ENCODE results near the gene HNF4A. TPM values are rescaled to one million over a fixed set of nuclear protein-coding genes. Genes with fewer than 3 reads are reported as not detected.

The HNF4A gene
- total and polyA plus RNA-seq, 11 donors = 0.03 TPM; not detected in 10

- Histone ChIP-seq H3K4me1 (no peaks in the 10 kb centered on the region), H3K9me3 (no peaks in the 10 kb centered on the region), H3K36me3 (no peaks in the 10 kb centered on the region), H3K27ac (no peak overlapping the region), H3K4me3 (no peak overlapping the region), H3K27me3 (peaks cover 0 to 2% (median 0%) of the 10 kb centered on the region in 9 donors)
- no peak for ATAC-seq
- no peak for DNase-seq
- TF ChIP-seq CTCF (IDR thresholded peaks at IDR 0.05) = no peak
- intact Hi-C loops (cut with DNase I) = loop anchor here in 1 of 10 donors (10.0 kb wide), 1 partner anchor 60 kb away; no protein-coding TSS in a partner anchor
- WGBS, 4 donors = 89 to 90% (median 90%) methylated on average over 7 of the region's 7 CpGs
Observed at GRCh38 chr20:44454306-44454963, 98.9 kb downstream of the HNF4A start.

GRCh38 chr20:44455126-44455525 lies 99.6 kb downstream of the HNF4A start:
- intact Hi-C loops (cut with DNase I) = loop anchor here in 5 of 10 donors (5.0 to 10.0 kb wide), 4 partner anchors 60 to 238 kb away; no protein-coding TSS in a partner anchor
- no peak overlapping the region for H3K4me3 ChIP-seq
- H3K27ac ChIP-seq = no peak overlapping the region
- no peaks in the 10 kb centered on the region for H3K9me3 ChIP-seq
- TF ChIP-seq POLR2A (IDR thresholded peaks at IDR 0.05) (no peak), CTCF (IDR thresholded peaks at IDR 0.05) (no peak)
- ATAC-seq (no peak), DNase-seq (no peak)
- H3K4me1 ChIP-seq = no peaks in the 10 kb centered on the region
- H3K27me3 ChIP-seq = no peaks in the 10 kb centered on the region
- 55 to 63% (median 58%) methylated on average over 3 of the region's 3 CpGs for WGBS, 4 donors
- no peaks in the 10 kb centered on the region for H3K36me3 ChIP-seq

GRCh38 chr20:44456611-44457010 lies 101.1 kb downstream of the HNF4A start:
- intact Hi-C loops (cut with DNase I) = loop anchor here in 5 of 10 donors (5.0 to 10.0 kb wide), 4 partner anchors 62 to 239 kb away; no protein-coding TSS in a partner anchor
- no peak for DNase-seq
- no peaks in the 10 kb centered on the region for H3K4me1 ChIP-seq
- TF ChIP-seq CTCF (IDR thresholded peaks at IDR 0.05) (no peak), POLR2A (IDR thresholded peaks at IDR 0.05) (no peak)
- no peaks in the 10 kb centered on the region for H3K9me3 ChIP-seq
- H3K36me3 ChIP-seq = no peaks in the 10 kb centered on the region
- H3K27me3 ChIP-seq = no peaks in the 10 kb centered on the region
- ATAC-seq = no peak
- no peak overlapping the region for H3K27ac ChIP-seq
- H3K4me3 ChIP-seq = no peak overlapping the region
- WGBS, 4 donors = 86 to 93% (median 92%) methylated on average over 8 of the region's 8 CpGs

- Histone ChIP-seq H3K4me1 (no peaks in the 10 kb centered on the region), H3K36me3 (no peaks in the 10 kb centered on the region), H3K27ac (no peak overlapping the region), H3K9me3 (no peaks in the 10 kb centered on the region), H3K27me3 (no peaks in the 10 kb centered on the region), H3K4me3 (no peak overlapping the region)
- 52 to 67% (median 55%) methylated on average over 5 to 6 of the region's 6 CpGs for WGBS, 4 donors
- ATAC-seq (no peak), DNase-seq (no peak)
- intact Hi-C loops (cut with DNase I) = loop anchor here in 5 of 10 donors (5.0 to 10.0 kb wide), 4 partner anchors 62 to 240 kb away; no protein-coding TSS in a partner anchor
- TF ChIP-seq POLR2A (IDR thresholded peaks at IDR 0.05) (no peak), CTCF (IDR thresholded peaks at IDR 0.05) (no peak)
Observed at GRCh38 chr20:44457016-44457415, 101.5 kb downstream of the HNF4A start.
